Lower leg skin (tissue), 3 donors: ENCODE results near the gene NUSAP1.

Source experiments
- CTCF ChIP-seq, 3 donors: fragments of 450-650 bp; IDR thresholded peaks; one replicate each; pipeline ENCODE4 v1.5.1; 2016; ENCODE audit warnings: antibody characterized with exemption in 3 of 3, mild to moderate bottlenecking in 3 of 3, moderate library complexity in 2 of 3
- POLR2A ChIP-seq, 2 donors: fragments of 450-650 bp; IDR thresholded peaks; one replicate each; pipeline ENCODE4 v1.6.1; 2016 to 2017; ENCODE audit warnings: antibody characterized with exemption in 2 of 2, mild to moderate bottlenecking in 1 of 2, moderate library complexity in 1 of 2

- TF ChIP-seq CTCF (IDR thresholded peaks at IDR 0.05) (no peak), POLR2A (IDR thresholded peaks at IDR 0.05) (no peak)
These were observed 42.7 kb upstream of the NUSAP1 start for GRCh38 chr15:41289953-41290352.
